Fibroblast of skin of left biceps (primary cell): ENCODE data around the gene PDZD2.
"Not testable (repeated sequence)": the region's sequence is repeated elsewhere in the genome, so short reads cannot be mapped to it uniquely, and the experiment has no call there.

ENCODE experiments used
- DNase-seq, 2 experiments: peaks; one replicate each; pipeline ENCODE4 v3.0.0-alpha.2; 2013; ENCODE audit warnings: low read depth in 2 of 2

PDZD2 gene

GRCh38 chr5:32008746-32009145 is 369.8 kb downstream of the PDZD2 start:
- no peak for DNase-seq

DNA sequence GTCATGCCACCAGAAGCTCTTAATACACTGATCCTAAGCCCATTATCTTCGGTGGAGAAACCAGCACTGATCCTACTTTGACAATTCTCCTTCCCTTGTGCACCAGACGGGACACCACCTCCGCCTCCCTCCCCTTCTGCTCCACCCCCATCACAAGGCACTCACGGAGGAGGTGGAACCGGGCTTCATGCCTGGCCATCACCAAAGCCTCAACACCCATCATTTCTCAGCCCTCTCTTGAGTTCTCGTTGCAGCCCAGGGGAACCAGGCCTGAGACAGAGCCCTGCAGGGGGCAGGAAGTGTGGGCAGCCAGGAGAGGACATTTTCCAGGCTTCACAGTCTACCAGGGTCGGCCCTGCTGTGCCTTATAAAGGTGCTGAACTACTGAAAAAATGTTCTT is 374.7 kb downstream of the PDZD2 start:
- DNase-seq = no peak

- DNase-seq = no peak
Measured at GRCh38 chr5:32014096-32014745, 375.3 kb downstream of the PDZD2 start.

GRCh38 chr5:32015262-32015661 is 376.3 kb downstream of the PDZD2 start:
- DNase-seq = not testable (repeated sequence)

DNA sequence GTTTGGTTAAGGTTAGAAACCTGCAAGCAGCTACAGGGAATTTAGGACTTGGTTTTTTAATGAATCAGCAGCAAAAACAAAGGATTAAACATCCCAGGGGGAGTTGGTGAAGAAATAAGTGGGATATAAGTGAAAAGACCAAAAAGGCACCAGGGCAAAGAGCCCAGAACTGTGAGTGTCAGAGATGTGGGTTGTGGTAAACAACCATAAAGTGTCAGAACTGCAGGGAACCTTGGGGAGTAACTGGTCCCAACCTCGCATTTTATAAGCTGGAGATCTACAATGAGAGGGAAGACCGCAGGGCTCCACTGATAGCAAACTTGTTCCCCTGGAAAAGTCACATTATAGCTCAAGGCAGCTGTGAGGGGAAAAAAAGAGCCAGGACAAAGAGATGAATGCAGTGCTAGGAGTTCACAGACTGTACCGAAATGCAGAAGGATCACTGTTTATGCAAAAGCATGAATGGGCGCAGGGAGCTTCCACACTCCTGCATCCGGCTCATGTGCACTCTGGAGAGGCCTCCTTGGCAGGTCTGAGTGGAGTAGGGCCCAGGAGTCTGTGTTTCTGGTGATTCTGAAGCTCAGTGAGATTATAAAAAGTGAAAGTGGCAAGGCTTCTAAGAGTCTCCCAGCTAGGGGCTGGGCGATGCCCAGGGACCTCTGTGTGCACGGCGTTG is 378.9 kb downstream of the PDZD2 start:
- peak in 1 of 2 experiments; percentile 18 for DNase-seq

DNA sequence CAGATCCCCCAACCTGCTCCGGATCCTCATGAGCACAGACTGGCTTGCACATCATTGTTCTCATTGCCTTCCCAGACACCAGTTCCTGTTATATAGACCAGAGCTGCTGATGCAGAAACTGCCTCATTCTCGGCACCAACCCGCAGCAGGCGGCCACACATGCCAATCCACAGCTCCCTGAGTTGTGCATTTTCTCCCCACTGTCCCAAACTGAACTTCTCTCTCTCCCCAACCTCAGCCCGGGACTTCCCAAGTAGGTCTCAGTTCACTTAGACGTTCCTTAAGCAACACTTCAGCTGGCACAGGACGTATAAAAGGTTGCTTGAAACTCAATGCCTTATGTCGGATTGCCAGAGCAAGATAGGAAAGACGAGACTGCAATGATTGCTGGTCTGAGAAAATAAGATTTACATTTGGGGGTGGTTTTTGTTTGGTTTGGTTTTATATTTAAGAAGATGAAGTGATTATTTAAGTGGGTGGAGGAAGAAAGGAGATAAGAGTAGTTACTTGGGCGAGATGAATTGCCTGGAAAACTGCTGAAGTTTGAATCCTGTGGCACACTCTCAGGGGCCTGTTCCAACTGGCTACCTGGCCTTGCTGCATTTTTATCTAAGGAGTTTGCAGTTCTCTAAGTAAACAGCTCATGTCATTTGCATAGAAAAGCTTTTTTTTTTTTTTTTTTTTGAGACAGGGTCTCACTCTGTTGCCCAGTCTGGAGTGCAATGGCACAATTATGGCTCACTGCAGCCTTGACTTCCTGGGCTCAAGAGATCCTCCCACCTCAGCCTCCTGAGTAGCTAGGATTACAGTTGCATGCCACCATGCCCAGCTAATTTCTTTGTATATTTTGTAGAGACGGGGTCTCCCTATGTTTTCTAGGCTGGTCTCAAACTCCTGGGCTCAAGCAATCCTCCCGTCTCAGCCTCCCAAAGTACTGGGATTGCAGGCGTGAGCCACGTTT is 379.8 kb downstream of the PDZD2 start:
- no peak for DNase-seq

- no peak for DNase-seq
Measured at GRCh38 chr5:32020271-32020670, 381.3 kb downstream of the PDZD2 start.

DNA sequence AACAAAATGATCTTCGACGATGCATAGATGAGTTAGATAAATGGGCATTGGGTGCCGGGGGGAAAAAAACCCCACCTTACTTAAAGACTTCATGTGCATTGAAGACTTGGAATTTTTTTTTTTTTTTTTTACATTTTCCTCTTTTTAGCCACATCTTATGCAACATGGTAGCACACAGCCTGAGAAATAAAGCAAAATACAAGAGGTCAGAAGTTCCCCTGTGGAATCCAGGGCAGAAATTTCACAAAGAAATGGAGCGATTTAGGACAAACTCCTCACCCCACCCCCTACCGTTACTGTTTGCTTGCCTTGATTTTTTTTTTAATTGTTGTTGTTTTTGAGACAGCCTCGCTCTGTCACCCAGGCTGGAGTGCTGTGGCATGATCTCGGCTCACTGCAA is 382.0 kb downstream of the PDZD2 start:
- no peak for DNase-seq

GRCh38 chr5:32021771-32022170 is 382.8 kb downstream of the PDZD2 start:
- no peak for DNase-seq

DNA sequence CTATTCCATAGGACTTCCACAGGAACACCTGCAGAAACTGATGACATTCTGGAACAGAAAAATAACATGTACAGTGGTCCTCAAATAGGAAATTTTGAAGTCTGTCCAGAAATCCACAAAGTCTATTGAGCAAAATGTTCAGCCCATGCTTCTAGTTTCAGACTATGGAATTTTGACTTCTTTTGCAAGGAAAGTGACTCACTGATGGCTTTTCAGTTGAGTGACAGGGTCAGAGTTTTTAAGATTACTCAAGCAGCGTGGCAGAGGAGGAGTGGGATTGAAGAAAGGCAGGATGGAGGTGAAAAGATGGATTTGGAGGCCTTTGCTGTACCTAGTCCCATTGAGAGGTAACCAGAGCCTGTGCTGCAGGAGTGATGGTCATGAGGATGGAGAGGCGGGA is 383.7 kb downstream of the PDZD2 start:
- no peak for DNase-seq

GRCh38 chr5:32023816-32024215 is 384.9 kb downstream of the PDZD2 start:
- no peak for DNase-seq

GRCh38 chr5:32024751-32025150 is 385.8 kb downstream of the PDZD2 start:
- no peak for DNase-seq

DNA sequence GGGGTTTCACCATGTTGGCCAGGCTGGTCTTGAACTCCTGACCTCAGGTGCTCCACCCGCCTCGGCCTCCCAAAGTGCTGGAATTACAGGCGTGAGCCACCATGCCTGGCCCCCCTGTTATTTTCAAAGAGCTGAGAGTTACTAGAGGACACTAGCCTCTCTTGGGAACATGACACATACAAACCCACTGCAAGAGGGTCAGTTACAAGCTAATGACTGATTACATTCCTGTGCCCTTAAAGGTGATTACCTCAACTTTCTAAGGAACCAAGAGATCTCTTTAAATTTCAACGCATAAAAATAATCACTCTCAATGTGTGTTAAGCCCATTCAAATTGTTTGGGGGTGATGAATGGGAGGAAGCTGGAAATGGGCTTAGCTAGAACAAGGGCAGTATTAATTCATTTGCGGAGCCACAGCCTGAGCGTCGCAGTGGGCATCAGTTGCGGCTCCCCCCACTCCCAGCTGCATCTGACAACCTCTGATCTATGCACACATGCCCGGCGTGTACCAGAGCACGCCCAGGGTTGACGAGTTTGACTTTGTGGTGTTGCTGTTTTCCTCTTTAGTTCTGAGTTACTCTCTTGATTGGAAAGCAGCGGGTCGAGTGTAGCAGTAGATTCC is 388.3 kb downstream of the PDZD2 start:
- DNase-seq = no peak

- DNase-seq = peak; percentile 93
Measured at GRCh38 chr5:32027717-32028458, 389.0 kb downstream of the PDZD2 start.

DNA sequence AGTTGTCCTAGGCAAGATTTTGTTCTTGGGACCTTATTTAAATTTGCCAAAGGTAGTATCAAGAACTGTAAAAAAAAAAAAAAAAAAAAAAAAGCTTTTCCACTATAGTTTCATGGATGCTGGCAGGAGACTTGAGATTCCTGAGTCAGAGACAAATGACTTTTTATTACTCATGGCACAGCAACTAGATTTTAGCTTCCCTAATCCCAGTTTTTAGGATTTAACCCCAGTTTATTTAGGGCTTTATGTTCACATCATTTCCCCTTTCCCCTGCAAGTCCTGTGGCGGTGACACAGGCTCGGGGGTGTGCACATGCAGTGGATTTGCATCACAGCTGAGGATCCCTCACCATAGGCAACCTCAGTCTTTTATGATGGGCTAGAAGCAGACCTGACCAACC is 390.3 kb downstream of the PDZD2 start:
- no peak for DNase-seq

- no peak for DNase-seq
Measured at GRCh38 chr5:32029781-32030180, 390.9 kb downstream of the PDZD2 start.

DNA sequence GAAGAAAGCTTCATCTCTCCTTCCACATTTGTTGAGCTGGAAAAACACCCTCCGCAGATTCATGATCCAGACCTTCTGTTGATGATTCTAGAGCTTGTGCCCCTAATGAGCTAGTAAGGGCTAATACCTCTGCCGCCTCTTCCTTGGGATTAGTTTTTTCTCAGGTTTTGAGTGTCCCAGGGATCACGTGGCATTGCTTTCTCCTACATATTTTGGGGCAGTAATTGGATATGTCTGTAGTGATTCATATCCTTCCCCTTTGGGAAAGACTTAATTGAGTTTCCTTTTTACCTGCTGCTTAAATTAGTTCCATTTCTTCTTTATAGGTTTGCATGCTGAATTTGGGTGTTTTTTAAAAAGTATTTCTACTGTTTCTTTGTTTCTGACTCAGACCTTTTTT is 391.3 kb downstream of the PDZD2 start:
- no peak for DNase-seq

DNA sequence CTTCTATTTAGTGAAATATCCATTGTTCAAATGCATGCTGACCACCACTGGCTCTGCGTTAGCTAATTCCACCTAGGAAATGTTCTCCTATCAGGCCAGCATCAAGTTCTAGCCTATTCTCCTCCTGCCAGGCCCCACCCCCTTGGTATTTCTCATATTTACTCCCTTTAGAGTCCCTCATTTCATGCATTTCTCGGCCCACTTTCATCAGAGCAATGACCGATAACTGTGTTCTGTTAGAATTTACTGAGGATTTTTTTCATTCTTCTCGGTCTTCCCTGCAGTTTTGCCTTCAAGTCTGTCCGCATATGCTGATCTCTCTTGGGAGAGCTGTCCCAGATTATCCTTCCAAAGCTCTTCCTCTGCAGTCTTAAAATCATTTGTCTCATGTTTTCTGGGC is 391.8 kb downstream of the PDZD2 start:
- DNase-seq = no peak

GRCh38 chr5:32031089-32031488 is 392.2 kb downstream of the PDZD2 start:
- DNase-seq = no peak

- DNase-seq = no peak
Measured at GRCh38 chr5:32038523-32038922, 399.6 kb downstream of the PDZD2 start.

- DNase-seq = not testable (repeated sequence)
Measured at GRCh38 chr5:32039133-32039532, 400.2 kb downstream of the PDZD2 start.
